ENCODE measurements around the gene DDRGK1. TPM values are rescaled to one million over a fixed set of nuclear protein-coding genes. Genes with fewer than 3 reads are reported as not detected.

DDRGK1 gene
- total RNA-seq (2014; rRNA removed; shearing (Covaris generic); ENCODE audit: low replicate concordance): 51.5 and 57.1 TPM in 2 replicates

GRCh38 chr20:3204124-3204794, at the start of gene DDRGK1:
TSS of gene DDRGK1 (minus strand) at chr20:3204682. CDS start at chr20:3204627, 55 bp downstream.
- in situ Hi-C loops (cut with HindIII; ENCODE audit: low pct_unique_long_range_greater_than_20kb, low sequenced_read_pairs): no loop called here
- peak; percentile 89 for DNase-seq (ENCODE audit: low read depth)

GRCh38 chr20:3251806-3252205, 47.3 kb upstream of the DDRGK1 start:
- no peak for DNase-seq (ENCODE audit: low read depth)
- in situ Hi-C loops (cut with HindIII; ENCODE audit: low pct_unique_long_range_greater_than_20kb, low sequenced_read_pairs): no loop called here

- DNase-seq (ENCODE audit: low read depth): no peak
- in situ Hi-C loops (cut with HindIII; ENCODE audit: low pct_unique_long_range_greater_than_20kb, low sequenced_read_pairs): no loop called here
Observed at GRCh38 chr20:3250091-3250504, 45.6 kb upstream of the DDRGK1 start.

GRCh38 chr20:3248993-3249347, 44.5 kb upstream of the DDRGK1 start:
- DNase-seq (ENCODE audit: low read depth): no peak
- in situ Hi-C loops (cut with HindIII; ENCODE audit: low pct_unique_long_range_greater_than_20kb, low sequenced_read_pairs): no loop called here

GRCh38 chr20:3248167-3248992, 43.9 kb upstream of the DDRGK1 start:
- in situ Hi-C loops (cut with HindIII; ENCODE audit: low pct_unique_long_range_greater_than_20kb, low sequenced_read_pairs): no loop called here
- DNase-seq (ENCODE audit: low read depth): no peak

- in situ Hi-C loops (cut with HindIII; ENCODE audit: low pct_unique_long_range_greater_than_20kb, low sequenced_read_pairs): no loop called here
- DNase-seq (ENCODE audit: low read depth): no peak
Observed at GRCh38 chr20:3247638-3248037, 43.2 kb upstream of the DDRGK1 start.

GRCh38 chr20:3246682-3247081, 42.2 kb upstream of the DDRGK1 start:
- no peak for DNase-seq (ENCODE audit: low read depth)
- in situ Hi-C loops (cut with HindIII; ENCODE audit: low pct_unique_long_range_greater_than_20kb, low sequenced_read_pairs): no loop called here

GRCh38 chr20:3245711-3246110, 41.2 kb upstream of the DDRGK1 start:
- no peak for DNase-seq (ENCODE audit: low read depth)
- in situ Hi-C loops (cut with HindIII; ENCODE audit: low pct_unique_long_range_greater_than_20kb, low sequenced_read_pairs): no loop called here

- DNase-seq (ENCODE audit: low read depth): no peak
- in situ Hi-C loops (cut with HindIII; ENCODE audit: low pct_unique_long_range_greater_than_20kb, low sequenced_read_pairs): no loop called here
Observed at GRCh38 chr20:3245156-3245555, 40.7 kb upstream of the DDRGK1 start.

- DNase-seq (ENCODE audit: low read depth): no peak
- in situ Hi-C loops (cut with HindIII; ENCODE audit: low pct_unique_long_range_greater_than_20kb, low sequenced_read_pairs): no loop called here
Observed at GRCh38 chr20:3244613-3245012, 40.1 kb upstream of the DDRGK1 start.

- no peak for DNase-seq (ENCODE audit: low read depth)
- in situ Hi-C loops (cut with HindIII; ENCODE audit: low pct_unique_long_range_greater_than_20kb, low sequenced_read_pairs): no loop called here
Observed at GRCh38 chr20:3243718-3244358, 39.4 kb upstream of the DDRGK1 start.

GRCh38 chr20:3242172-3242692, 37.8 kb upstream of the DDRGK1 start:
- in situ Hi-C loops (cut with HindIII; ENCODE audit: low pct_unique_long_range_greater_than_20kb, low sequenced_read_pairs): no loop called here
- no peak for DNase-seq (ENCODE audit: low read depth)

- in situ Hi-C loops (cut with HindIII; ENCODE audit: low pct_unique_long_range_greater_than_20kb, low sequenced_read_pairs): no loop called here
- no peak for DNase-seq (ENCODE audit: low read depth)
Observed at GRCh38 chr20:3240776-3241363, 36.4 kb upstream of the DDRGK1 start.

- in situ Hi-C loops (cut with HindIII; ENCODE audit: low pct_unique_long_range_greater_than_20kb, low sequenced_read_pairs): no loop called here
- no peak for DNase-seq (ENCODE audit: low read depth)
Observed at GRCh38 chr20:3239867-3240775, 35.6 kb upstream of the DDRGK1 start.

GRCh38 chr20:3239026-3239866, 34.8 kb upstream of the DDRGK1 start, which contains the start of gene SLC4A11:
TSS of gene SLC4A11 (minus strand) at chr20:3239190. CDS start at chr20:3239137, 53 bp downstream.
- peak; percentile 70 for DNase-seq (ENCODE audit: low read depth)
- in situ Hi-C loops (cut with HindIII; ENCODE audit: low pct_unique_long_range_greater_than_20kb, low sequenced_read_pairs): no loop called here

- in situ Hi-C loops (cut with HindIII; ENCODE audit: low pct_unique_long_range_greater_than_20kb, low sequenced_read_pairs): no loop called here
- no peak for DNase-seq (ENCODE audit: low read depth)
Observed at GRCh38 chr20:3238616-3239025, 34.1 kb upstream of the DDRGK1 start.
